GM12878 (cell line): ENCODE results near the gene TRIM9. TPM values are rescaled to one million over a fixed set of nuclear protein-coding genes. Genes with fewer than 3 reads are reported as not detected.

Experiments used
- ATAC-seq: fragments of 200-7000 bp; cut with Tn5 transposase; 3 replicates; pipeline ENCODE4 v1.9.1; 2020; ENCODE audit warnings: mild to moderate bottlenecking, moderate library complexity
- BruUV-seq: library from RNA; stranded (reverse); fragments of 400-500 nt; replicated peaks from 2 replicates; lab custom pipeline; 2021; lab: Mats Ljungman, UMichigan
- CTCF ChIA-PET: fragments of 300-600 bp; sonication (Branson Sonifier 250); formaldehyde crosslinking; extraction: SDS; loops from one replicate; lab custom pipeline; 2021; ENCODE audit warnings: inconsistent platforms; lab: Yijun Ruan, JAX
- POLR2A ChIA-PET: fragments of 350-600 bp; formaldehyde crosslinking; extraction: SDS; loops from one replicate; lab custom pipeline; 2021; ENCODE audit warnings: inconsistent platforms; lab: Charles Lee
- RAD21 ChIA-PET: fragments of 300-600 bp; sonication (Branson Sonifier 250); formaldehyde crosslinking; loops from one replicate; lab custom pipeline; 2023; ENCODE audit warnings: antibody characterized with exemption; ENCODE audit not compliant: unreplicated experiment; lab: Charles Lee
- SMC1A ChIA-PET: fragments of 300-600 bp; sonication (Branson Sonifier 250); formaldehyde crosslinking; loops from one replicate; lab custom pipeline; 2023; ENCODE audit not compliant: unreplicated experiment, uncharacterized antibody; lab: Charles Lee
- DNase-seq: peaks from one replicate; pipeline ENCODE4 v3.0.0-alpha.2; 2011; ENCODE audit warnings: low read depth, low spot score
- FAIRE-seq: peaks from 3 replicates; lab custom pipeline; 2011; peaks lifted over from hg19 to GRCh38; lab: Jason Lieb, UNC
- H2AFZ ChIP-seq: 2 replicates; pipeline ENCODE4 v1.6.0; 2011; ENCODE audit warnings: low read depth, low read length, control low read depth; ENCODE audit not compliant: control insufficient read depth
- H3K27ac ChIP-seq: 2 replicates; pipeline ENCODE4 v1.5.1; 2011; ENCODE audit warnings: control low read depth; ENCODE audit not compliant: control insufficient read depth, insufficient read depth
- H3K27me3 ChIP-seq, 2 experiments: replicated peaks in 1 of 2; 2 replicates each; pipeline versions ENCODE4 v1.6.0 to v1.6.1; 2011; ENCODE audit warnings: low read length in 1 of 2; ENCODE audit not compliant: control insufficient read depth in 2 of 2, insufficient read depth in 2 of 2
- H3K36me3 ChIP-seq, 2 experiments: 2 replicates each; pipeline ENCODE4 v1.5.1; 2011; ENCODE audit warnings: low read length in 1 of 2; ENCODE audit not compliant: control insufficient read depth in 2 of 2, insufficient read depth in 2 of 2
- H3K4me1 ChIP-seq: 2 replicates; pipeline ENCODE4 v1.6.1; 2011; ENCODE audit warnings: mild to moderate bottlenecking, low read length, moderate library complexity, mixed read lengths; ENCODE audit not compliant: control insufficient read depth, insufficient read depth
- H3K4me2 ChIP-seq: 2 replicates; pipeline ENCODE4 v1.6.0; 2011; ENCODE audit warnings: control low read depth; ENCODE audit not compliant: control insufficient read depth, insufficient read depth
- H3K4me3 ChIP-seq: fragments of 200-600 bp; sonication (generic); 2 replicates; pipeline ENCODE4 v1.5.1; 2016
- H3K79me2 ChIP-seq: 2 replicates; pipeline ENCODE4 v1.6.0; 2011; ENCODE audit warnings: low read length; ENCODE audit not compliant: control insufficient read depth, insufficient read depth
- H3K9ac ChIP-seq: 2 replicates; pipeline ENCODE4 v1.8.0; 2011; ENCODE audit warnings: low read length, control low read depth, mixed read lengths; ENCODE audit not compliant: control insufficient read depth, insufficient read depth
- H3K9me3 ChIP-seq: replicated peaks from 3 replicates; pipeline ENCODE4 v1.5.1; 2011; ENCODE audit warnings: mild to moderate bottlenecking, low read length; ENCODE audit not compliant: control insufficient read depth, insufficient read depth
- H4K20me1 ChIP-seq: 2 replicates; pipeline ENCODE4 v1.6.0; 2011; ENCODE audit not compliant: control insufficient read depth, insufficient read depth
- BACH1 ChIP-seq: fragments of 450-650 bp; IDR thresholded peaks from 2 replicates; pipeline ENCODE4 v1.6.1; 2017; ENCODE audit warnings: mild to moderate bottlenecking, borderline replicate concordance
- FOXK2 ChIP-seq: fragments of 450-650 bp; IDR thresholded peaks from 2 replicates; pipeline ENCODE4 v1.6.1; 2017; ENCODE audit warnings: mild to moderate bottlenecking, moderate library complexity
- HDGF ChIP-seq: fragments of 450-650 bp; IDR thresholded peaks from 2 replicates; pipeline ENCODE4 v1.6.1; 2016; ENCODE audit warnings: antibody characterized with exemption
- NBN ChIP-seq: fragments of 450-650 bp; IDR thresholded peaks from 2 replicates; pipeline ENCODE4 v1.6.1; 2016
- ZNF24 ChIP-seq: fragments of 450-650 bp; IDR thresholded peaks from 2 replicates; pipeline ENCODE4 v1.6.1; 2017; ENCODE audit warnings: antibody characterized with exemption, mild to moderate bottlenecking
- WGBS: methylation state at CpG from one replicate; pipeline ENCODE4 v1.1.6; 2016; ENCODE audit warnings: low lambda C conversion rate; ENCODE audit not compliant: insufficient replicate concordance, insufficient coverage; ENCODE audit errors: missing lambda C conversion rate; 5-methylcytosine and 5-hydroxymethylcytosine counted together
- in situ Hi-C: fragments of 300-500 bp; cut with MboI; formaldehyde crosslinking; loops from 9 replicates; pipeline ENCODE4 v1.14.3; 2018; ENCODE audit warnings: mixed read lengths
- intact Hi-C: fragments of 100-400 bp; cut with micrococcal nuclease; formaldehyde crosslinking; loops from one replicate; pipeline ENCODE4 v1.14.2; 2022; ENCODE audit not compliant: unreplicated experiment
- polyA plus RNA-seq, 11 experiments: library from polyadenylated mRNA; depleted of rRNA in 4 of 11; unstranded in 6 of 11; stranded (reverse) in 5 of 11; fragments of >200 nt; fragmentation: Nextera tagmentation in 4 of 11; fragmentation: Illumina TruSeq in 1 of 11; extraction: Ambion mirVana in 4 of 11; extraction: Trizol in 1 of 11; gene quantifications; 1 replicate in 1 of 11; 2 replicates in 10 of 11; pipeline versions ENCODE4 v1.2.1 to v1.2.3, GENCODE V29; 2011 to 2016; ENCODE audit warnings: inconsistent platforms in 2 of 11, missing spikeins in 2 of 11, low read depth in 1 of 11
- total RNA-seq, 4 experiments: library from RNA; depleted of rRNA in 3 of 4; stranded (reverse); fragments of >200 nt in 3 of 4; fragmentation: Illumina TruSeq in 1 of 4; extraction: Trizol in 1 of 4; gene quantifications; 2 replicates each; pipeline versions ENCODE4 v1.2.1 to v1.2.3, GENCODE V29; 2013 to 2021
- TF ChIP-seq, protein P1 (sequence below): fragments of 450-650 bp; IDR thresholded peaks from 2 replicates; pipeline ENCODE4 v1.6.1; 2017; ENCODE audit warnings: mild to moderate bottlenecking, moderate library complexity
- TF ChIP-seq, protein P2 (sequence below): fragments of 450-650 bp; IDR thresholded peaks from 2 replicates; pipeline ENCODE4 v1.6.1; 2018; ENCODE audit warnings: borderline replicate concordance, mild to moderate bottlenecking; ENCODE audit not compliant: partially characterized antibody
- TF ChIP-seq, protein P3 (sequence below): fragments of 450-650 bp; IDR thresholded peaks from 2 replicates; pipeline ENCODE4 v1.6.1; 2017; ENCODE audit warnings: mild to moderate bottlenecking

Gene TRIM9
- total and polyA plus RNA-seq, 10 of the 15 experiments (the other 5 are each of a cell fraction or from before 2014, with no cell fraction given), result 0.04 to 0.18 (median 0.11) TPM; not detected in 2

DNA sequence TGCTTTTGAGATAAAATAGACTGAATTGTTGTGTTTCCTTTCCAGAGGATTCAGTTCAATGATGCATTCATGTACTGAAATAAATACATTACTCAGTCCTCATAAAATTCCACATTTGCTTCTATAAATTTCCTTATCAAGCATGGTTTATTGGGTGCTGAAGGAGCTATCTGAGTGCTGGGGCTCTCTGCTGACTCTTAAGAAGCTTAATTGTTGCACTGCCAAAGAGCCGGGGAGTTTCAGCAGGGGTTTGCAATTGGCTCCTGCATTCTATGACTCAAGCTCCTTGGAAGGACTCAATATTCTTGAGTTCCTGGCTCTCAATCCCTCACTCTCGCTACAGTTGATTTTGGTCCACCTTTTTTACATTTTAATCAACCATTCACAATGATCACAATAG is 80.8 kb downstream of the TRIM9 start (continued):
- TF ChIP-seq, protein P1, sequence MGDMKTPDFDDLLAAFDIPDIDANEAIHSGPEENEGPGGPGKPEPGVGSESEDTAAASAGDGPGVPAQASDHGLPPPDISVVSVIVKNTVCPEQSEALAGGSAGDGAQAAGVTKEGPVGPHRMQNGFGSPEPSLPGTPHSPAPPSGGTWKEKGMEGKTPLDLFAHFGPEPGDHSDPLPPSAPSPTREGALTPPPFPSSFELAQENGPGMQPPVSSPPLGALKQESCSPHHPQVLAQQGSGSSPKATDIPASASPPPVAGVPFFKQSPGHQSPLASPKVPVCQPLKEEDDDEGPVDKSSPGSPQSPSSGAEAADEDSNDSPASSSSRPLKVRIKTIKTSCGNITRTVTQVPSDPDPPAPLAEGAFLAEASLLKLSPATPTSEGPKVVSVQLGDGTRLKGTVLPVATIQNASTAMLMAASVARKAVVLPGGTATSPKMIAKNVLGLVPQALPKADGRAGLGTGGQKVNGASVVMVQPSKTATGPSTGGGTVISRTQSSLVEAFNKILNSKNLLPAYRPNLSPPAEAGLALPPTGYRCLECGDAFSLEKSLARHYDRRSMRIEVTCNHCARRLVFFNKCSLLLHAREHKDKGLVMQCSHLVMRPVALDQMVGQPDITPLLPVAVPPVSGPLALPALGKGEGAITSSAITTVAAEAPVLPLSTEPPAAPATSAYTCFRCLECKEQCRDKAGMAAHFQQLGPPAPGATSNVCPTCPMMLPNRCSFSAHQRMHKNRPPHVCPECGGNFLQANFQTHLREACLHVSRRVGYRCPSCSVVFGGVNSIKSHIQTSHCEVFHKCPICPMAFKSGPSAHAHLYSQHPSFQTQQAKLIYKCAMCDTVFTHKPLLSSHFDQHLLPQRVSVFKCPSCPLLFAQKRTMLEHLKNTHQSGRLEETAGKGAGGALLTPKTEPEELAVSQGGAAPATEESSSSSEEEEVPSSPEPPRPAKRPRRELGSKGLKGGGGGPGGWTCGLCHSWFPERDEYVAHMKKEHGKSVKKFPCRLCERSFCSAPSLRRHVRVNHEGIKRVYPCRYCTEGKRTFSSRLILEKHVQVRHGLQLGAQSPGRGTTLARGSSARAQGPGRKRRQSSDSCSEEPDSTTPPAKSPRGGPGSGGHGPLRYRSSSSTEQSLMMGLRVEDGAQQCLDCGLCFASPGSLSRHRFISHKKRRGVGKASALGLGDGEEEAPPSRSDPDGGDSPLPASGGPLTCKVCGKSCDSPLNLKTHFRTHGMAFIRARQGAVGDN, result no peak
- no peak for TF ChIP-seq NBN

DNA sequence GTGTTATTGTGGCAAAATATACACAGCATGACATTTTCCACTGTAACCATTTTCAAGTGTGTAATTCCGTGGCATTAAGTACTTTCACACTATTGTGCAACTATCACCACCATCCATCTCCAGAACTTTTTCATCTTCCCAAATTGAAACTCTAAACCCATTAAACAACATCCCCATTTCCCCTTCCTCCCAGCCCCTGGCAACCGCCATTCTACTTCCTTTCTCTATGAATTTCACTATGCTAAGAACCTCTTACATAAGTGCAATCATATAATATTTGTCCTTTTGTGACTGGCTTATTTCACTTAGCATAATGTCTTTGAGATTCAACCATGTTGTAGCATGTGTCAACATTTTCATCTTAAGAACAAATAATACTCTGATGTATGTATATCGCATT is 82.8 kb downstream of the TRIM9 start:
- Histone ChIP-seq H4K20me1 (no peaks in the 10 kb centered on the region), H3K4me1 (no peaks in the 10 kb centered on the region), H3K27me3 (no peaks in the 10 kb centered on the region; a peak in 1 of 4 replicates), H3K4me2 (no peak overlapping the region), H3K9me3 (no peaks in the 10 kb centered on the region), H3K9ac (no peak overlapping the region), H3K36me3 (no peaks in the 10 kb centered on the region), H3K79me2 (no peaks in the 10 kb centered on the region), H3K4me3 (no peak overlapping the region), H2AFZ (no peak overlapping the region), H3K27ac (no peak overlapping the region)
- no TSS peak for BruUV-seq
- SMC1A ChIA-PET, result no interaction called here
- CTCF ChIA-PET, result no interaction called here
- FAIRE-seq, result no peak
- intact Hi-C loops (no loop called here), in situ Hi-C loops (no loop called here)
- POLR2A ChIA-PET, result no interaction called here
- DNase-seq, result no peak
- 66% methylated on average over 3 of the region's 3 CpGs for WGBS
- no peak for ATAC-seq
- RAD21 ChIA-PET, result no interaction called here
- TF ChIP-seq ZNF24, result no peak
- TF ChIP-seq, protein P2, sequence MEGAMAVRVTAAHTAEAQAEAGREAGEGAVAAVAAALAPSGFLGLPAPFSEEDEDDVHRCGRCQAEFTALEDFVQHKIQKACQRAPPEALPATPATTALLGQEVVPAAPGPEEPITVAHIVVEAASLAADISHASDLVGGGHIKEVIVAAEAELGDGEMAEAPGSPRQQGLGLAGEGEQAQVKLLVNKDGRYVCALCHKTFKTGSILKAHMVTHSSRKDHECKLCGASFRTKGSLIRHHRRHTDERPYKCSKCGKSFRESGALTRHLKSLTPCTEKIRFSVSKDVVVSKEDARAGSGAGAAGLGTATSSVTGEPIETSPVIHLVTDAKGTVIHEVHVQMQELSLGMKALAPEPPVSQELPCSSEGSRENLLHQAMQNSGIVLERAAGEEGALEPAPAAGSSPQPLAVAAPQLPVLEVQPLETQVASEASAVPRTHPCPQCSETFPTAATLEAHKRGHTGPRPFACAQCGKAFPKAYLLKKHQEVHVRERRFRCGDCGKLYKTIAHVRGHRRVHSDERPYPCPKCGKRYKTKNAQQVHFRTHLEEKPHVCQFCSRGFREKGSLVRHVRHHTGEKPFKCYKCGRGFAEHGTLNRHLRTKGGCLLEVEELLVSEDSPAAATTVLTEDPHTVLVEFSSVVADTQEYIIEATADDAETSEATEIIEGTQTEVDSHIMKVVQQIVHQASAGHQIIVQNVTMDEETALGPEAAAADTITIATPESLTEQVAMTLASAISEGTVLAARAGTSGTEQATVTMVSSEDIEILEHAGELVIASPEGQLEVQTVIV, result no peak
- TF ChIP-seq, protein P3, sequence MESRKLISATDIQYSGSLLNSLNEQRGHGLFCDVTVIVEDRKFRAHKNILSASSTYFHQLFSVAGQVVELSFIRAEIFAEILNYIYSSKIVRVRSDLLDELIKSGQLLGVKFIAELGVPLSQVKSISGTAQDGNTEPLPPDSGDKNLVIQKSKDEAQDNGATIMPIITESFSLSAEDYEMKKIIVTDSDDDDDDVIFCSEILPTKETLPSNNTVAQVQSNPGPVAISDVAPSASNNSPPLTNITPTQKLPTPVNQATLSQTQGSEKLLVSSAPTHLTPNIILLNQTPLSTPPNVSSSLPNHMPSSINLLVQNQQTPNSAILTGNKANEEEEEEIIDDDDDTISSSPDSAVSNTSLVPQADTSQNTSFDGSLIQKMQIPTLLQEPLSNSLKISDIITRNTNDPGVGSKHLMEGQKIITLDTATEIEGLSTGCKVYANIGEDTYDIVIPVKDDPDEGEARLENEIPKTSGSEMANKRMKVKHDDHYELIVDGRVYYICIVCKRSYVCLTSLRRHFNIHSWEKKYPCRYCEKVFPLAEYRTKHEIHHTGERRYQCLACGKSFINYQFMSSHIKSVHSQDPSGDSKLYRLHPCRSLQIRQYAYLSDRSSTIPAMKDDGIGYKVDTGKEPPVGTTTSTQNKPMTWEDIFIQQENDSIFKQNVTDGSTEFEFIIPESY, result no peak
- TF ChIP-seq BACH1, result no peak
- TF ChIP-seq FOXK2, result no peak
- TF ChIP-seq HDGF, result no peak
- TF ChIP-seq, protein P1, result no peak
